NT2/D1 (cell line): ENCODE measurements around the gene CD84.

ENCODE experiments used
- DNase-seq: peaks from one replicate; pipeline ENCODE4 v3.0.0-alpha.2; 2011; ENCODE audit warnings: low read depth, low spot score
- H3K27me3 ChIP-seq: 2 replicates; pipeline ENCODE4 v1.6.0; 2011; ENCODE audit warnings: mild to moderate bottlenecking; ENCODE audit not compliant: insufficient read length, insufficient read depth
- H3K36me3 ChIP-seq: 2 replicates; pipeline ENCODE4 v1.6.1; 2011; ENCODE audit warnings: mild to moderate bottlenecking, low read length, mixed read lengths; ENCODE audit not compliant: insufficient read depth, insufficient read length
- H3K4me1 ChIP-seq: 2 replicates; pipeline ENCODE4 v1.5.1; 2011; ENCODE audit not compliant: insufficient read depth, insufficient read length
- H3K4me3 ChIP-seq: 2 replicates; pipeline ENCODE4 v1.5.1; 2011; ENCODE audit warnings: low read depth; ENCODE audit not compliant: insufficient read length
- H3K9ac ChIP-seq: 2 replicates; pipeline ENCODE4 v1.6.0; 2011; ENCODE audit warnings: low read depth; ENCODE audit not compliant: insufficient read length
- H3K9me3 ChIP-seq: 2 replicates; pipeline ENCODE4 v1.5.1; 2011; ENCODE audit warnings: mild to moderate bottlenecking, low read length; ENCODE audit not compliant: insufficient read depth
- SUZ12 ChIP-seq: IDR thresholded peaks from 2 replicates; pipeline ENCODE4 v1.6.1; 2011; ENCODE audit not compliant: insufficient read length, insufficient read depth; ENCODE audit errors: extremely low read depth
- YY1 ChIP-seq: IDR thresholded peaks from 2 replicates; pipeline ENCODE4 v1.6.1; 2011; ENCODE audit not compliant: insufficient read length, insufficient read depth
- ZNF274 ChIP-seq: IDR thresholded peaks from 2 replicates; pipeline ENCODE4 v1.6.1; 2011; ENCODE audit warnings: mild to moderate bottlenecking, low read depth, low read length

CD84 gene

DNA sequence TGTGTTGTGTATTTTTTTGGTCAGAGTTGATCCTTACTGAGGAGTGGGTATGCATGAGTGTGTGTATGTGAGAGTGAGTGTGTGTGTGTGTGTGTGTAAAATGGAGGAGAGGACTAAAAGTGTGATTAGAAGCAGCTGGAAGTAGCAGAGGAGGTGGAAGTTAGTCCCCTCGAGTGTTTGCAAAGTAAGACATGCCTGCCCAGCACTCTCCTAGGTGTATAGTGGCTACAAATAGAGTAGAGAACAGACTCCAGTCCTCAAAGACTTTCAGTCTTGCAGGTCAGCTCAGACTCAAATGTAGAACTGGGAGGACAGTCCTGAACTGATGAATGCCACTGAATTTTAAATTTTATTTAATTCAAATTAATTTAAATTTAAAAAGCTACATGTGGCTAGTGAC lies 39.0 kb upstream of the CD84 start:
- Histone ChIP-seq H3K4me1 (no peaks in the 10 kb centered on the region), H3K36me3 (no peaks in the 10 kb centered on the region), H3K27me3 (no peaks in the 10 kb centered on the region), H3K4me3 (no peak overlapping the region), H3K9ac (no peak overlapping the region), H3K9me3 (peaks cover 17% of the 10 kb centered on the region)
- no peak for DNase-seq
- TF ChIP-seq SUZ12, result no peak
- TF ChIP-seq YY1, result no peak
- TF ChIP-seq ZNF274, result no peak

GRCh38 chr1:160615660-160616059 lies 36.4 kb upstream of the CD84 start:
- Histone ChIP-seq H3K9ac (no peak overlapping the region), H3K27me3 (no peaks in the 10 kb centered on the region), H3K9me3 (peaks cover 17% of the 10 kb centered on the region), H3K4me3 (no peak overlapping the region), H3K4me1 (no peaks in the 10 kb centered on the region), H3K36me3 (no peaks in the 10 kb centered on the region)
- TF ChIP-seq ZNF274, result no peak
- no peak for TF ChIP-seq SUZ12
- no peak for TF ChIP-seq YY1
- no peak for DNase-seq

GRCh38 chr1:160614410-160614809 lies 35.1 kb upstream of the CD84 start:
- TF ChIP-seq ZNF274, result no peak
- no peak for TF ChIP-seq SUZ12
- TF ChIP-seq YY1, result no peak
- no peaks in the 10 kb centered on the region for H3K27me3 ChIP-seq
- H3K36me3 ChIP-seq, result no peaks in the 10 kb centered on the region
- no peaks in the 10 kb centered on the region for H3K4me1 ChIP-seq
- no peak overlapping the region for H3K9ac ChIP-seq
- DNase-seq, result no peak
- no peak overlapping the region for H3K4me3 ChIP-seq
- peaks cover 11% of the 10 kb centered on the region for H3K9me3 ChIP-seq

DNA sequence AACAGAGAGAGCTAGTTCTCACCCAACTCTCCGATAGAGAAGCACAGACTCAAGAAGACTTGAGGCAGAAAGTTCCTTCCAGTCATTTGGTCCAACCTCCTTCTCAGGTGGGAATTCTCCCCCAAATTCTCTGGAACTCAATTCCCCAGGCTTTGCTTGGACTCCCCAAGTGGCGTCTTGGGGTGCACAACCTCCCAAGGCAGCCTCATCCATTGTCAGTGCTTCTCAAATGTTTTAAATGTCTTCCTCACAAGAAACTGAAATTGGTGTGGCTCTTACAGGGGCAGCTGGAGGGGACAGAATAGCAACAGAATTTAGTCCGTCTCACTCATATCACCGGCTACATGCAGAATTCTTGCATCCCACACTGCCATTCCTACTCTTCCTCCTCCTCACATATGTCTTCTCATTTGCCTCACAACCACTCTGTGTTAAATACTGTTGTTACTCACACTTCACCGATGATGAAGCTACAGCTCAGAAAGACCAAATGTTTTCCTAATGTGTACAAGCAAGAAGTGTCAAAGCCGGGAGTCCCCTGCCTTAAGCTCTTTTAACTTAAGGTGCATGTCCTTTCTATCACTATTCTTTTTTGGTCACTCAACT lies 33.4 kb upstream of the CD84 start:
- DNase-seq, result no peak
- Histone ChIP-seq H3K9me3 (no peaks in the 10 kb centered on the region), H3K4me1 (no peaks in the 10 kb centered on the region), H3K9ac (no peak overlapping the region), H3K36me3 (no peaks in the 10 kb centered on the region), H3K27me3 (no peaks in the 10 kb centered on the region), H3K4me3 (no peak overlapping the region)
- TF ChIP-seq SUZ12 (no peak), ZNF274 (no peak), YY1 (no peak)

- Histone ChIP-seq H3K4me3 (no peak overlapping the region), H3K36me3 (no peaks in the 10 kb centered on the region), H3K9me3 (no peaks in the 10 kb centered on the region), H3K4me1 (no peaks in the 10 kb centered on the region), H3K27me3 (no peaks in the 10 kb centered on the region), H3K9ac (no peak overlapping the region)
- TF ChIP-seq ZNF274, result no peak
- TF ChIP-seq SUZ12, result no peak
- TF ChIP-seq YY1, result no peak
- DNase-seq, result no peak
Observed at GRCh38 chr1:160610569-160611242, 31.4 kb upstream of the CD84 start.

- Histone ChIP-seq H3K9me3 (peaks cover 4% of the 10 kb centered on the region), H3K4me1 (no peaks in the 10 kb centered on the region), H3K9ac (no peak overlapping the region), H3K36me3 (no peaks in the 10 kb centered on the region), H3K27me3 (no peaks in the 10 kb centered on the region), H3K4me3 (no peak overlapping the region)
- TF ChIP-seq YY1, result no peak
- no peak for TF ChIP-seq ZNF274
- TF ChIP-seq SUZ12, result no peak
- no peak for DNase-seq
Observed at GRCh38 chr1:160608941-160609340, 29.6 kb upstream of the CD84 start.

DNA sequence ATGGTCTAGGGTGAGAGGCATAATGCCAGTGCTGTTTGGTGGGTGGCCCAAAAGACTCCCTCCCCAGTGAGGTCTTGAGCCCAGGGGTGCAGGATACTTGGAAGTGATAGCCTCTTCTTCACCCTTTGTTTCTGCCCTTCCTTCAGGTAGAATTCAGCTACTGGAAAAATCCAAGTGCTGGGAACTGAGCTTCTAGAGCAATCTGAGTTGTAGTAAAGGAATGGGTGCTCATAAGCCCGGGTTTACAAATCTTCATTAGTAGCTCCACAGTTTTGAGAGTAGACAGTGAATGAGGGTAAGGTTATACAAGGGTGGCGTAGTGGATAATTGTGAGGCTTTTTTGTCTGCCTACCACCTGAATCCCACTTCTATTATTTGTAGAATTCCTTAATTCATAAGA lies 29.2 kb upstream of the CD84 start:
- H3K36me3 ChIP-seq, result no peaks in the 10 kb centered on the region
- peaks cover 4% of the 10 kb centered on the region for H3K9me3 ChIP-seq
- DNase-seq, result no peak
- no peaks in the 10 kb centered on the region for H3K27me3 ChIP-seq
- no peak for TF ChIP-seq YY1
- no peak for TF ChIP-seq ZNF274
- TF ChIP-seq SUZ12, result no peak
- H3K4me1 ChIP-seq, result no peaks in the 10 kb centered on the region
- H3K9ac ChIP-seq, result no peak overlapping the region
- H3K4me3 ChIP-seq, result no peak overlapping the region
